Measurements from ENCODE around the gene PIH1D1. TPM values are rescaled to one million over a fixed set of nuclear protein-coding genes. Genes with fewer than 3 reads are reported as not detected.

Gene PIH1D1
- total RNA-seq, 2 donors from 2014 or later = 128 to 132 TPM

GRCh38 chr19:49489601-49490167, 38.1 kb upstream of the PIH1D1 start:
- H3K27me3 Mint-ChIP-seq (ENCODE audit: low read depth) = no peaks in the 10 kb centered on the region
- H3K36me3 Mint-ChIP-seq (ENCODE audit: insufficient read depth in 2 of 2) = peaks cover 30 to 50% of the 10 kb centered on the region in 2 donors
- ATAC-seq (replicated peaks in 1 of 2) (peak in 1 of 2 donors; percentile 21), DNase-seq (peak in 1 of 2 donors; percentile 60)
- peaks cover 39% of the 10 kb centered on the region for H3K4me1 Mint-ChIP-seq (ENCODE audit: low read depth)
- H3K9me3 Mint-ChIP-seq = no peaks in the 10 kb centered on the region
- peak overlapping the region; percentile 94 for H3K27ac Mint-ChIP-seq
- H3K4me3 Mint-ChIP-seq = peak overlapping the region; percentile 96 to 97

- no peak for DNase-seq
- Mint-ChIP-seq H3K36me3 (ENCODE audit: insufficient read depth in 2 of 2) (peaks cover 30 to 50% of the 10 kb centered on the region in 2 donors), H3K27ac (peak overlapping the region; percentile 94), H3K9me3 (no peaks in the 10 kb centered on the region), H3K4me1 (ENCODE audit: low read depth) (peaks cover 38% of the 10 kb centered on the region), H3K27me3 (ENCODE audit: low read depth) (no peaks in the 10 kb centered on the region), H3K4me3 (peak overlapping the region; percentile 96 to 97)
- no peak for ATAC-seq (replicated peaks in 1 of 2)
Measured at GRCh38 chr19:49488863-49489537, 37.4 kb upstream of the PIH1D1 start.

- Mint-ChIP-seq H3K27me3 (ENCODE audit: low read depth) (no peaks in the 10 kb centered on the region), H3K27ac (peak overlapping the region; percentile 94), H3K9me3 (no peaks in the 10 kb centered on the region), H3K4me1 (ENCODE audit: low read depth) (peaks cover 38% of the 10 kb centered on the region), H3K36me3 (ENCODE audit: insufficient read depth in 2 of 2) (peaks cover 30 to 50% of the 10 kb centered on the region in 2 donors), H3K4me3 (peak overlapping the region; percentile 96 to 97)
- ATAC-seq (replicated peaks in 1 of 2) (no peak), DNase-seq (no peak)
Measured at GRCh38 chr19:49488046-49488862, 36.6 kb upstream of the PIH1D1 start.

GRCh38 chr19:49487277-49488045, 35.8 kb upstream of the PIH1D1 start, which contains the start of gene RPL13A:
TSS of gene RPL13A (plus strand) at chr19:49487608. CDS start at chr19:49487630, 22 bp downstream.
- no peaks in the 10 kb centered on the region for H3K9me3 Mint-ChIP-seq
- peak; percentile 89 to 90 for ATAC-seq (replicated peaks in 1 of 2)
- H3K4me1 Mint-ChIP-seq (ENCODE audit: low read depth) = peaks cover 30% of the 10 kb centered on the region
- peak; percentile 100 for DNase-seq
- H3K27ac Mint-ChIP-seq = peak within 1 kb of the TSS; percentile 94
- no peaks in the 10 kb centered on the region for H3K27me3 Mint-ChIP-seq (ENCODE audit: low read depth)
- H3K4me3 Mint-ChIP-seq = peak within 1 kb of the TSS; percentile 96 to 97
- H3K36me3 Mint-ChIP-seq (ENCODE audit: insufficient read depth in 2 of 2) = peaks cover 24 to 44% of the 10 kb centered on the region in 2 donors

GRCh38 chr19:49486710-49487276, 35.2 kb upstream of the PIH1D1 start:
- Mint-ChIP-seq H3K27ac (peak overlapping the region; percentile 94), H3K4me1 (ENCODE audit: low read depth) (peaks cover 28% of the 10 kb centered on the region), H3K27me3 (ENCODE audit: low read depth) (no peaks in the 10 kb centered on the region), H3K36me3 (ENCODE audit: insufficient read depth in 2 of 2) (peaks cover 22 to 38% of the 10 kb centered on the region in 2 donors), H3K9me3 (no peaks in the 10 kb centered on the region), H3K4me3 (peak overlapping the region; percentile 96 to 97)
- no peak for ATAC-seq (replicated peaks in 1 of 2)
- no peak for DNase-seq

- Mint-ChIP-seq H3K9me3 (no peaks in the 10 kb centered on the region), H3K4me3 (peak overlapping the region; percentile 19 to 65), H3K36me3 (ENCODE audit: insufficient read depth in 2 of 2) (peaks cover 20 to 34% of the 10 kb centered on the region in 2 donors), H3K4me1 (ENCODE audit: low read depth) (peaks cover 30% of the 10 kb centered on the region), H3K27ac (peak overlapping the region; percentile 85), H3K27me3 (ENCODE audit: low read depth) (no peaks in the 10 kb centered on the region)
- DNase-seq = no peak
- ATAC-seq (replicated peaks in 1 of 2) = no peak
Measured at GRCh38 chr19:49486232-49486631, 34.6 kb upstream of the PIH1D1 start.

- H3K4me3 Mint-ChIP-seq = no peak overlapping the region
- peaks cover 25% of the 10 kb centered on the region for H3K4me1 Mint-ChIP-seq (ENCODE audit: low read depth)
- DNase-seq (no peak), ATAC-seq (replicated peaks in 1 of 2) (no peak)
- no peaks in the 10 kb centered on the region for H3K9me3 Mint-ChIP-seq
- peaks cover 4 to 13% of the 10 kb centered on the region in 2 donors for H3K36me3 Mint-ChIP-seq (ENCODE audit: insufficient read depth in 2 of 2)
- H3K27ac Mint-ChIP-seq = peak overlapping the region; percentile 19
- H3K27me3 Mint-ChIP-seq (ENCODE audit: low read depth) = no peaks in the 10 kb centered on the region
Measured at GRCh38 chr19:49481020-49481683, 29.5 kb upstream of the PIH1D1 start.

GRCh38 chr19:49479975-49480628, 28.5 kb upstream of the PIH1D1 start:
- H3K27ac Mint-ChIP-seq = no peak overlapping the region
- DNase-seq (no peak), ATAC-seq (replicated peaks in 1 of 2) (no peak)
- H3K4me3 Mint-ChIP-seq = peak overlapping the region in 1 of 2 donors; percentile 36
- peaks cover 30% of the 10 kb centered on the region for H3K4me1 Mint-ChIP-seq (ENCODE audit: low read depth)
- H3K36me3 Mint-ChIP-seq (ENCODE audit: insufficient read depth in 2 of 2) = peaks cover 5 to 16% of the 10 kb centered on the region in 2 donors
- H3K27me3 Mint-ChIP-seq (ENCODE audit: low read depth) = no peaks in the 10 kb centered on the region
- H3K9me3 Mint-ChIP-seq = no peaks in the 10 kb centered on the region

- DNase-seq (peak; percentile 83 to 90), ATAC-seq (replicated peaks in 1 of 2) (peak; percentile 75)
- Mint-ChIP-seq H3K4me3 (peak overlapping the region; percentile 93 to 99), H3K27ac (peak overlapping the region; percentile 95), H3K36me3 (ENCODE audit: insufficient read depth in 2 of 2) (peaks cover 9 to 18% of the 10 kb centered on the region in 2 donors), H3K4me1 (ENCODE audit: low read depth) (peaks cover 54% of the 10 kb centered on the region), H3K9me3 (no peaks in the 10 kb centered on the region), H3K27me3 (ENCODE audit: low read depth) (no peaks in the 10 kb centered on the region)
Measured at GRCh38 chr19:49475995-49476880, 24.6 kb upstream of the PIH1D1 start.

- peak overlapping the region; percentile 93 to 99 for H3K4me3 Mint-ChIP-seq
- H3K27me3 Mint-ChIP-seq (ENCODE audit: low read depth) = no peaks in the 10 kb centered on the region
- peaks cover 9 to 15% of the 10 kb centered on the region in 2 donors for H3K36me3 Mint-ChIP-seq (ENCODE audit: insufficient read depth in 2 of 2)
- H3K27ac Mint-ChIP-seq = peak overlapping the region; percentile 95
- H3K4me1 Mint-ChIP-seq (ENCODE audit: low read depth) = peaks cover 60% of the 10 kb centered on the region
- DNase-seq (peak in 1 of 2 donors; percentile 27), ATAC-seq (replicated peaks in 1 of 2) (no peak)
- H3K9me3 Mint-ChIP-seq = no peaks in the 10 kb centered on the region
Measured at GRCh38 chr19:49475191-49475917, 23.7 kb upstream of the PIH1D1 start.
